HG02759 (cell line): Measurements from ENCODE around the gene MRPL38.
"Not testable (repeated sequence)": the region's sequence is repeated elsewhere in the genome, so short reads cannot be mapped to it uniquely, and the experiment has no call there.

Experiments
- ATAC-seq: cut with Tn5 transposase; IDR thresholded peaks from one replicate; pipeline ENCODE4 v1.9.1; 2021; ENCODE audit warnings: mild to moderate bottlenecking, moderate library complexity; ENCODE audit not compliant: unreplicated experiment

Gene MRPL38

GRCh38 chr17:75855310-75856061 is 49.2 kb downstream of the MRPL38 start, which contains the start of gene WBP2:
Gene WBP2, minus strand, starts transcription at chr17:75855335. Its CDS starts 38 bp downstream, at chr17:75855297.
- peak; percentile 83 for ATAC-seq

DNA sequence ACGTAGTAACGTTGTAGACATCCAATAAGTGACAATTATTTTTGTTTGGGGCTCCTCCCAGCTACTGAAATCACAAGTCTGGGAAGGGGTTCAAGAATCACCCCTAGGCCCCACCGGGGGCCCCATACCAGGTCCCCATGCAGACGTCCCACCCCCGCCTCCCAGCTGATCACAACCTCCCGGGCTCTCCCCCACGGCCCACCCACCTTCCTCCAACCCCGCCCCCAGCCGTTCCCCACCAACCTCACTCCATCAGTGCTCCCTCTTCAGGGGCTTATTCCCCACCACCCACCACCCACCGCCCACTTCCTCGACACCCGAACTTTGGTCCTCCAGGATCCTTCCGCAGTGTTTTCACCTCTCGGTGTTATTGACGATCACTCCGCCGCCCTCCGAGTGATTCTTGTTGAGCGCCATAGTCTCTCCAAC is 49.8 kb downstream of the MRPL38 start:
- ATAC-seq: no peak

GRCh38 chr17:75854101-75854748 is 50.5 kb downstream of the MRPL38 start:
- no peak for ATAC-seq

GRCh38 chr17:75853433-75853832 is 51.3 kb downstream of the MRPL38 start:
- ATAC-seq: no peak

- not testable (repeated sequence) for ATAC-seq
Measured at GRCh38 chr17:75851693-75851991, 53.0 kb downstream of the MRPL38 start.

- ATAC-seq: no peak
Measured at GRCh38 chr17:75850928-75851692, 53.6 kb downstream of the MRPL38 start.

DNA sequence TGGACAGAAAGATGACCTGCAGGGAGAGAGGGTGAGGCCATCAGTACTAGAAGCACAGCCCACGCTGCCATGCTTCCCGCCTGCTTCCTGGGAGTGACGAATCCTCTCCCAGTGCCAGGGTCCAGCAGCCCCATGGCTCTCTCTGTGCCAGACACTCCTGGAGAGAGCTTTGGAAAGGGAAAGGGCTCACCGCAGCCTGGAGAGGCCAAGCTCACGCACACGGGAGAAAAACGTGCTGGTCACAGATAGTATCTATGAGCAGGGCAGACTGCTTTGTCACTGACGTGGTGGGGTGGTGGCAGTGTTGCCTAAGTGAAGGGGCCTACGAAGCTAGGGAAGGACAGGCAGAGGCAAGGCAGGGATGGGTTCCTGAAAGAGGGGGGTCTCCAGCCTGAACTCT is 55.0 kb downstream of the MRPL38 start:
- no peak for ATAC-seq

GRCh38 chr17:75849279-75849646 is 55.4 kb downstream of the MRPL38 start:
- ATAC-seq: no peak
